IPS DF 6.9 (cell line): Measurements from ENCODE around the gene IPP.

Source experiments
- DNase-seq: peaks from one replicate; pipeline ENCODE4 v3.0.0-alpha.2; 2013; ENCODE audit warnings: low read depth, low spot score
- H3K27ac ChIP-seq: one replicate; pipeline ENCODE4 v1.5.1; 2013; ENCODE audit warnings: low read length, control low read depth
- H3K27me3 ChIP-seq: 2 replicates; pipeline ENCODE4 v1.6.1; 2013; ENCODE audit warnings: mild to moderate bottlenecking, low read length; ENCODE audit not compliant: control insufficient read depth, insufficient read depth
- H3K36me3 ChIP-seq: 2 replicates; pipeline ENCODE4 v1.6.1; 2013; ENCODE audit warnings: low read length; ENCODE audit not compliant: control insufficient read depth, insufficient read depth
- H3K4me1 ChIP-seq: 2 replicates; pipeline ENCODE4 v1.6.1; 2013; ENCODE audit warnings: low read length; ENCODE audit not compliant: control insufficient read depth, insufficient read depth
- H3K4me3 ChIP-seq: 2 replicates; pipeline ENCODE4 v1.5.1; 2013; ENCODE audit warnings: mild to moderate bottlenecking, low read length
- H3K9me3 ChIP-seq: 2 replicates; pipeline ENCODE4 v1.6.1; 2013; ENCODE audit warnings: low read length, inconsistent platforms; ENCODE audit not compliant: control insufficient read depth, insufficient read depth
- WGBS: extraction: QIAGEN DNeasy Blood & Tissue Kit; methylation state at CpG from one replicate; pipeline ENCODE4 v1.1.7; 2013; ENCODE audit warnings: mixed read lengths, missing lambda C conversion rate; ENCODE audit not compliant: insufficient read length, insufficient coverage; 5-methylcytosine and 5-hydroxymethylcytosine counted together

The IPP gene

GRCh38 chr1:45669379-45669778, 81.1 kb downstream of the IPP start:
- no CpG with 5 or more reads among the region's 1 CpG for WGBS
- Histone ChIP-seq H3K36me3 (no peaks in the 10 kb centered on the region), H3K27me3 (no peaks in the 10 kb centered on the region), H3K9me3 (no peaks in the 10 kb centered on the region), H3K27ac (no peak overlapping the region), H3K4me3 (no peak overlapping the region), H3K4me1 (no peaks in the 10 kb centered on the region)
- DNase-seq = no peak

- Histone ChIP-seq H3K4me1 (no peaks in the 10 kb centered on the region), H3K9me3 (no peaks in the 10 kb centered on the region), H3K36me3 (no peaks in the 10 kb centered on the region), H3K4me3 (no peak overlapping the region), H3K27me3 (no peaks in the 10 kb centered on the region), H3K27ac (no peak overlapping the region)
- no CpG with 5 or more reads among the region's 4 CpGs for WGBS
- no peak for DNase-seq
These were observed 81.9 kb downstream of the IPP start for GRCh38 chr1:45668526-45668925.

- no peak overlapping the region for H3K27ac ChIP-seq
- no peaks in the 10 kb centered on the region for H3K9me3 ChIP-seq
- no peaks in the 10 kb centered on the region for H3K4me1 ChIP-seq
- H3K36me3 ChIP-seq = no peaks in the 10 kb centered on the region
- 100% methylated on average over 3 of the region's 8 CpGs for WGBS
- no peaks in the 10 kb centered on the region for H3K27me3 ChIP-seq
- DNase-seq = no peak
- H3K4me3 ChIP-seq = no peak overlapping the region
These were observed 82.9 kb downstream of the IPP start for GRCh38 chr1:45667321-45668111.

DNA sequence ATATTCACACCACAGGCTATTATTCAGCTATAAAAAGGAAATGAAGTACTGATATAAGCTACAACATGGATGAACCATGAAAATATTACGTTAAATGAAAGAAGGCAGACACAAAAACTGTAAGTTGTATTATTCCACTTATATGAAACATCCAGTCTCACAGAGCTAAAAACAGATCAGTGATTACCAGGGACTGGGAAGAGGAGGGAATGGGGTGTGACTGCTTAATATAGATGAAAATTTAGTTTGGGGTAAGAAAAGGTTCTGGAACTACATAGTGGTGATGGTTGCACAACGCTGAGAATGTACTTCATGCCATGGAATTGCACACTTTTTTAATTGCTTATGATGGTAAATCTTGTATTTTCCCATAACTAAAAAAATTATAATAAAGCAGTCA, 83.6 kb downstream of the IPP start:
- Histone ChIP-seq H3K27me3 (no peaks in the 10 kb centered on the region), H3K4me1 (no peaks in the 10 kb centered on the region), H3K27ac (no peak overlapping the region), H3K36me3 (no peaks in the 10 kb centered on the region), H3K9me3 (no peaks in the 10 kb centered on the region), H3K4me3 (no peak overlapping the region)
- DNase-seq = no peak
- no CpG with 5 or more reads among the region's 2 CpGs for WGBS

DNA sequence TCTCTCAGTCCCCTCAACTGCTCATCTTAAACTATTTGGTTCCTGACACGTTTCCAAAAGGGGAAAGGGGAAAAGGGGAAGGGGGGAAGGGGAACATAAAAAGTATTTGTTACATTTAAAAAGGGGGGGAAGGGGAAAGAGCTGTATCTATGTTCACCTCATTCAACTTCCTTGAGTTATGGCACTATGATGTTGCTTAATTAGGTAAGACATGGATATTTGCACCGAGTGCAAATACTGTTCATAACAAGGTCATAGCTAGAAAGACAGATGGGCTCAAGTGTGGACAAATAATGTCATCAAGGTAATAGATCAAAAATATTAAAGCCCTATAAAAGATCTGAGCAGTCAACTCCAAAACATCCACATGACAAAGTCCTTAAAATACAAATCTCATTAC, 90.1 kb downstream of the IPP start:
- Histone ChIP-seq H3K27ac (no peak overlapping the region), H3K27me3 (no peaks in the 10 kb centered on the region), H3K9me3 (no peaks in the 10 kb centered on the region), H3K36me3 (peaks cover 9% of the 10 kb centered on the region; the same call in 1 of the 2 replicates), H3K4me1 (no peaks in the 10 kb centered on the region), H3K4me3 (no peak overlapping the region)
- no CpG with 5 or more reads among the region's 2 CpGs for WGBS
- DNase-seq = no peak

GRCh38 chr1:45659222-45659621, 91.2 kb downstream of the IPP start:
- Histone ChIP-seq H3K27me3 (no peaks in the 10 kb centered on the region), H3K4me1 (no peaks in the 10 kb centered on the region), H3K9me3 (no peaks in the 10 kb centered on the region), H3K36me3 (peaks cover 15% of the 10 kb centered on the region; the same call in 1 of the 2 replicates), H3K4me3 (no peak overlapping the region), H3K27ac (no peak overlapping the region)
- WGBS = no CpG with 5 or more reads among the region's 2 CpGs
- DNase-seq = no peak

GRCh38 chr1:45658171-45658570, 92.3 kb downstream of the IPP start:
- no peak overlapping the region for H3K4me3 ChIP-seq
- H3K9me3 ChIP-seq = no peaks in the 10 kb centered on the region
- peaks cover 15% of the 10 kb centered on the region; the same call in 1 of the 2 replicates for H3K36me3 ChIP-seq
- no peak for DNase-seq
- H3K27me3 ChIP-seq = no peaks in the 10 kb centered on the region
- WGBS = no CpG with 5 or more reads among the region's 2 CpGs
- no peaks in the 10 kb centered on the region for H3K4me1 ChIP-seq
- no peak overlapping the region for H3K27ac ChIP-seq

DNA sequence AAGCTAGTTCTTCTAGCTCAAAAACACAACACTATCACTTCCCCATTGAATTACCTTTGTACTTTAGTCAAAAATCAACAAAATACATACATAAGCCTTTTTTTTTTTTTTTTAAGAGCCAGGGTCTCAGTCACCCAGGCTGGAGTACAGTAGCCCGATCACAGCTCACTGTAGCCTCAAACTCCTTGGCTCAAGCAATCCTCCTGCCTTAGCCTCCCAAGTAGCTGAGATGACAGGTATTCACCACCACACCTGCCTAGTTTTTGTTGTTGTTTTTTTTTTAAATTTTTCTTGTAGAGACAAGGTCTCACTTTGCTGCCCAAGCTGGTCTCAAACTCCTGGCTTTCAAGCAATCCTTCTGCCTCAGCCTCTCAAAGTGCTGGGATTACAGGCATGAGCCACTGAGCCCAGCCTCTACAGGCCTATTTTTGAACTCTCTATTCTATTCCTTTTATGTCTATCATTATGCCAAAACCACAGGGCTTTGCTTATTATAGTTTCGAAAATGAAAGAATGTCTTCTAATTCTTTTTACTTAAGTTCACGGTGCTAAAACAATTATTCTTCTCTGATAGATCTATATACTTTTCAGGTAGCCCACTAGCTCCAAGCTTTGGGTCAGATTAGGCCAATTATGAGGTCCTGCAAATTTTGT, 93.8 kb downstream of the IPP start:
- Histone ChIP-seq H3K27me3 (no peaks in the 10 kb centered on the region), H3K9me3 (no peaks in the 10 kb centered on the region), H3K4me3 (no peak overlapping the region), H3K36me3 (peaks cover 15% of the 10 kb centered on the region; the same call in 1 of the 2 replicates), H3K27ac (no peak overlapping the region), H3K4me1 (no peaks in the 10 kb centered on the region)
- no CpG with 5 or more reads among the region's 3 CpGs for WGBS
- DNase-seq = no peak

DNA sequence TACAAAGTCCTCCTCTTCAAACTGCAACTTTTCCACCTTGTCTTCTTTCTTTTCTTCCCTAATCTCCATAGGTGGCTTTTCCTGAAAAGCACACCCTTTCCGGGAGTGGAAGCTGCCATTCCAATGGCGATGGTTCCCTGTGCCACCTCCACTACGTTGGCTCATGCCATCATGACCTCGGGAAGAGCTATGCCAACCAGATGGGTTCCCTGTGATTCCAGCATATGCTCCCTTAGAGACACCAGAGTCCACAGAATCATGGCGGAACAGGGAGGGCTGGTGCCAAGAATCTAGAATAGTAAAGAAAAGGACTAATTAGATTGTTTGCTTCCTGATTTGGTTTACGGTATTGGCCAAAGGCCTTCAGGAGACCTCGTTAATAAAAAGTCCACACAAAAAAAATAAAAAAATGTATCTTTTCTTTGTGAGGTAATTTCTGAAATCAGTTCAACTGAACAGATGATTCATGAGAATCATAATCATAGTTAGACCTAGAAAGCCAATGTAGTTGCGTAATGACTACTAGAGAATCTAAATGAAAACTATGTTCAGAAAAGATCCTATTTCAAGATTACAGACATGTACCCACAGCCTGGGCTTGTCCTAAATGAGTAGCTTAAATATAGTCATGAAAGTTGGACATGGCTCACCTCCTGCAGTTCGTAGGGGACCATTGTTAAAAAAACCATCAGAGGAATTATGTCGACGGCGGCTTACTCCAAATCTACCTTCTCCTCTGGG, 95.7 kb downstream of the IPP start:
- no peaks in the 10 kb centered on the region for H3K9me3 ChIP-seq
- DNase-seq = no peak
- no CpG with 5 or more reads among the region's 12 CpGs for WGBS
- no peaks in the 10 kb centered on the region for H3K27me3 ChIP-seq
- peaks cover 23% of the 10 kb centered on the region for H3K36me3 ChIP-seq
- no peak overlapping the region for H3K4me3 ChIP-seq
- H3K4me1 ChIP-seq = no peaks in the 10 kb centered on the region
- H3K27ac ChIP-seq = no peak overlapping the region
